ENCODE data around the gene PRRT4.

DNA sequence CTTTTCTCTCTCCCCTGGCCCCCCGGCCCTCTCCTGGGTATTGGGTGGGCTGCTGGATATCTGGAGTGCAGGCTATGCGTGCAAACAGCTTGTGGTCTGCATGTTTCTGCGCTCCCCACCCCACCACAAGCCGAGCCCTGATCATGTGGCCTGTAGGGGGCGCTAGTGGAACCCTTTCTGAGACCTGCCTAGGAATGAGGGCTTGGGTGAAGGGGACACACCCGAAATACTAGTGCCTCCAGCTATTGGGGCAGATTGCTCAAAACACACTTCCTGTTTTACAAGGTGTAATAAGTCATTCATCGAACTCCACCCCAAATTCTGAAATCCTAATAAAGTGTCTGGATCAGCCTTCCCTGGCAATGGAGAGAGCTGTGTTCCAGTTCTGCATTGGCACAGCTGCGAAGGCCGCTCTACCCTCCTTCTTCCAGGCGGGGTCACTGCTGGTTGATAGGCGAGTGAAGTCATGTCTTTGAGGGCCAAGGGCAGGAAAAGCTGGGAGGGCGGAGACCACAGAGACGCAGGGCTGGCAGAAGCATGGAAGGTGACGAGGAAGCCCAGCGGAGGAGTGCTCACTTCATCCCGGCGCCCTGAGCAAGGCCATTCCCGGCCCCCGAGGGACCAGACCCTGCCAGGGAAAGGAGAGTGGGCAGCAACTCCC is 19.8 kb upstream of the PRRT4 start:
- TF ChIP-seq, protein P1, sequence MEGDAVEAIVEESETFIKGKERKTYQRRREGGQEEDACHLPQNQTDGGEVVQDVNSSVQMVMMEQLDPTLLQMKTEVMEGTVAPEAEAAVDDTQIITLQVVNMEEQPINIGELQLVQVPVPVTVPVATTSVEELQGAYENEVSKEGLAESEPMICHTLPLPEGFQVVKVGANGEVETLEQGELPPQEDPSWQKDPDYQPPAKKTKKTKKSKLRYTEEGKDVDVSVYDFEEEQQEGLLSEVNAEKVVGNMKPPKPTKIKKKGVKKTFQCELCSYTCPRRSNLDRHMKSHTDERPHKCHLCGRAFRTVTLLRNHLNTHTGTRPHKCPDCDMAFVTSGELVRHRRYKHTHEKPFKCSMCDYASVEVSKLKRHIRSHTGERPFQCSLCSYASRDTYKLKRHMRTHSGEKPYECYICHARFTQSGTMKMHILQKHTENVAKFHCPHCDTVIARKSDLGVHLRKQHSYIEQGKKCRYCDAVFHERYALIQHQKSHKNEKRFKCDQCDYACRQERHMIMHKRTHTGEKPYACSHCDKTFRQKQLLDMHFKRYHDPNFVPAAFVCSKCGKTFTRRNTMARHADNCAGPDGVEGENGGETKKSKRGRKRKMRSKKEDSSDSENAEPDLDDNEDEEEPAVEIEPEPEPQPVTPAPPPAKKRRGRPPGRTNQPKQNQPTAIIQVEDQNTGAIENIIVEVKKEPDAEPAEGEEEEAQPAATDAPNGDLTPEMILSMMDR (conservative IDR thresholded peaks at IDR 0.05 in 1 of 2, IDR thresholded peaks at IDR 0.05 in 1 of 2; ENCODE audit: low read depth in 1 of 2, low read length in 2 of 2), result peak; percentile 33 to 58
- TF ChIP-seq EZH2 (IDR thresholded peaks at IDR 0.05; ENCODE audit: low read length, missing control alignments), result no peak
